CD4-positive, alpha-beta T cell treated with Interferon gamma for 1 hour (primary cell): ENCODE measurements around the gene DCST1.
A peak's percentile ranks its signal among the peaks of the same experiment; 100 is the strongest.

Experiments used
- DNase-seq: peaks from one replicate; pipeline ENCODE4 v3.0.0-alpha.2; 2020

DCST1 gene

GRCh38 chr1:155001675-155002463, 31.8 kb upstream of the DCST1 start:
- DNase-seq: peak; percentile 97

GRCh38 chr1:155002464-155003226, 31.0 kb upstream of the DCST1 start, which contains the start of gene ZBTB7B:
TSS of gene ZBTB7B (plus strand) at chr1:155002802. CDS start at chr1:155014661, 11,859 bp downstream.
- DNase-seq: no peak

GRCh38 chr1:155003227-155003765, 30.3 kb upstream of the DCST1 start:
- no peak for DNase-seq

- no peak for DNase-seq
Observed at GRCh38 chr1:155003766-155004351, 29.8 kb upstream of the DCST1 start.

- no peak for DNase-seq
Observed at GRCh38 chr1:155004352-155005075, 29.1 kb upstream of the DCST1 start.

- DNase-seq: peak; percentile 58
Observed at GRCh38 chr1:155005076-155006011, 28.3 kb upstream of the DCST1 start.

GRCh38 chr1:155006601-155007101, 27.0 kb upstream of the DCST1 start:
- DNase-seq: peak; percentile 41

- no peak for DNase-seq
Observed at GRCh38 chr1:155007251-155007828, 26.3 kb upstream of the DCST1 start.

- DNase-seq: no peak
Observed at GRCh38 chr1:155008015-155008941, 25.3 kb upstream of the DCST1 start.

GRCh38 chr1:155009221-155009711, 24.4 kb upstream of the DCST1 start:
- DNase-seq: no peak

GRCh38 chr1:155009742-155010141, 23.9 kb upstream of the DCST1 start:
- no peak for DNase-seq

GRCh38 chr1:155010211-155010918, 23.3 kb upstream of the DCST1 start:
- no peak for DNase-seq

- DNase-seq: no peak
Observed at GRCh38 chr1:155011004-155011416, 22.6 kb upstream of the DCST1 start.

- DNase-seq: no peak
Observed at GRCh38 chr1:155011437-155012025, 22.1 kb upstream of the DCST1 start.

- DNase-seq: peak; percentile 53
Observed at GRCh38 chr1:155012026-155012546, 21.5 kb upstream of the DCST1 start.

- DNase-seq: no peak
Observed at GRCh38 chr1:155012776-155013602, 20.6 kb upstream of the DCST1 start.

- DNase-seq: no peak
Observed at GRCh38 chr1:155013632-155014031, 20.0 kb upstream of the DCST1 start.
